Inflammatory macrophage treated with lipopolysaccharide for 4 hours (primary cell): ENCODE results near the gene CFAP57.

Source experiments
- DNase-seq: peaks from one replicate; pipeline ENCODE4 v3.0.0-alpha.2; 2020

CFAP57 gene

GRCh38 chr1:43279666-43280065 lies 107.5 kb downstream of the CFAP57 start:
- DNase-seq: no peak

GRCh38 chr1:43280692-43281091 lies 108.6 kb downstream of the CFAP57 start:
- no peak for DNase-seq

GRCh38 chr1:43282220-43283195 lies 110.4 kb downstream of the CFAP57 start:
- DNase-seq: peak; percentile 41

- DNase-seq: no peak
Observed at GRCh38 chr1:43284065-43284464, 111.9 kb downstream of the CFAP57 start.

GRCh38 chr1:43284546-43285110 lies 112.5 kb downstream of the CFAP57 start:
- peak; percentile 11 for DNase-seq

- no peak for DNase-seq
Observed at GRCh38 chr1:43285269-43285990, 113.3 kb downstream of the CFAP57 start, which contains the start of gene C1orf210. TSS of gene C1orf210 (minus strand) at chr1:43285581. CDS start at chr1:43283270, 2,311 bp downstream.

GRCh38 chr1:43286115-43286514 lies 114.0 kb downstream of the CFAP57 start:
- no peak for DNase-seq

- no peak for DNase-seq
Observed at GRCh38 chr1:43286533-43286932, 114.4 kb downstream of the CFAP57 start.

- DNase-seq: no peak
Observed at GRCh38 chr1:43288058-43288784, 116.1 kb downstream of the CFAP57 start.

GRCh38 chr1:43288785-43289706 lies 116.9 kb downstream of the CFAP57 start:
- DNase-seq: no peak

- no peak for DNase-seq
Observed at GRCh38 chr1:43292216-43292615, 120.1 kb downstream of the CFAP57 start.

GRCh38 chr1:43292679-43293078 lies 120.5 kb downstream of the CFAP57 start:
- DNase-seq: peak; percentile 21

- DNase-seq: no peak
Observed at GRCh38 chr1:43293176-43293575, 121.0 kb downstream of the CFAP57 start.

GRCh38 chr1:43293896-43294760 lies 122.0 kb downstream of the CFAP57 start:
- peak; percentile 54 for DNase-seq

GRCh38 chr1:43294761-43295160 lies 122.6 kb downstream of the CFAP57 start:
- DNase-seq: no peak

- no peak for DNase-seq
Observed at GRCh38 chr1:43296207-43296606, 124.1 kb downstream of the CFAP57 start.

- no peak for DNase-seq
Observed at GRCh38 chr1:43298055-43298454, 125.9 kb downstream of the CFAP57 start.

GRCh38 chr1:43299101-43299500 lies 127.0 kb downstream of the CFAP57 start:
- no peak for DNase-seq

GRCh38 chr1:43300378-43301094 lies 128.4 kb downstream of the CFAP57 start, which contains the start of gene TIE1:
TSS of gene TIE1 (plus strand) at chr1:43300982. CDS start at chr1:43301072, 90 bp downstream.
- DNase-seq: no peak

- no peak for DNase-seq
Observed at GRCh38 chr1:43302201-43302600, 130.1 kb downstream of the CFAP57 start.
